Fibroblast of pulmonary artery (primary cell): ENCODE results near the gene PRKCQ.

Source experiments
- DNase-seq: peaks from one replicate; pipeline ENCODE4 v3.0.0-alpha.2; 2010; ENCODE audit warnings: low read depth
- H3K4me3 ChIP-seq: replicated peaks from 2 replicates; pipeline ENCODE4 v1.5.1; 2011; ENCODE audit warnings: low read depth, mild to moderate bottlenecking, control low read depth, low read length, moderate library complexity
- TF ChIP-seq, protein P1 (sequence below): IDR thresholded peaks from 2 replicates; pipeline ENCODE4 v1.5.1; 2011; ENCODE audit warnings: mild to moderate bottlenecking, control low read depth, low read length, inconsistent platforms; ENCODE audit errors: missing control alignments

Gene PRKCQ

DNA sequence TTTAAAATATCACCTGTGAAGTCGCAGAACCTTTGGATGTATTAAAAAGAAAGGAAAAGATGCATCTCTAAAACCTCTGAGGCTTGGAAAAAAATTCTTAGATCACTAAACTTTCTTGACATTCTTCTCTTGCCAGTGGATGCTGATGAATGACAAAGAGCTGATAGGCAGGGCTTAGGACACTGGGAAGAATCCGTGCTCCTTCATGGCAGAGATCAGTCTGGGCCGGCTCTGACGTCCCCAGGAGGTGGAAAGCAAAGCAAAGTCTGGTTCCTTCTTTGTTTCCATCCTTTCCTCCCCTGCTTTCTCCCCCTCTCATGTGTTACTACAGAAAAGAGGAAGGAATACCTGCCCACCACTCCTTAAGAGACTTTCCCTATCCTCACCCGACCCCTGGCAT is 161.9 kb downstream of the PRKCQ start:
- TF ChIP-seq, protein P1, sequence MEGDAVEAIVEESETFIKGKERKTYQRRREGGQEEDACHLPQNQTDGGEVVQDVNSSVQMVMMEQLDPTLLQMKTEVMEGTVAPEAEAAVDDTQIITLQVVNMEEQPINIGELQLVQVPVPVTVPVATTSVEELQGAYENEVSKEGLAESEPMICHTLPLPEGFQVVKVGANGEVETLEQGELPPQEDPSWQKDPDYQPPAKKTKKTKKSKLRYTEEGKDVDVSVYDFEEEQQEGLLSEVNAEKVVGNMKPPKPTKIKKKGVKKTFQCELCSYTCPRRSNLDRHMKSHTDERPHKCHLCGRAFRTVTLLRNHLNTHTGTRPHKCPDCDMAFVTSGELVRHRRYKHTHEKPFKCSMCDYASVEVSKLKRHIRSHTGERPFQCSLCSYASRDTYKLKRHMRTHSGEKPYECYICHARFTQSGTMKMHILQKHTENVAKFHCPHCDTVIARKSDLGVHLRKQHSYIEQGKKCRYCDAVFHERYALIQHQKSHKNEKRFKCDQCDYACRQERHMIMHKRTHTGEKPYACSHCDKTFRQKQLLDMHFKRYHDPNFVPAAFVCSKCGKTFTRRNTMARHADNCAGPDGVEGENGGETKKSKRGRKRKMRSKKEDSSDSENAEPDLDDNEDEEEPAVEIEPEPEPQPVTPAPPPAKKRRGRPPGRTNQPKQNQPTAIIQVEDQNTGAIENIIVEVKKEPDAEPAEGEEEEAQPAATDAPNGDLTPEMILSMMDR: no peak
- no peak overlapping the region for H3K4me3 ChIP-seq
- DNase-seq: no peak

DNA sequence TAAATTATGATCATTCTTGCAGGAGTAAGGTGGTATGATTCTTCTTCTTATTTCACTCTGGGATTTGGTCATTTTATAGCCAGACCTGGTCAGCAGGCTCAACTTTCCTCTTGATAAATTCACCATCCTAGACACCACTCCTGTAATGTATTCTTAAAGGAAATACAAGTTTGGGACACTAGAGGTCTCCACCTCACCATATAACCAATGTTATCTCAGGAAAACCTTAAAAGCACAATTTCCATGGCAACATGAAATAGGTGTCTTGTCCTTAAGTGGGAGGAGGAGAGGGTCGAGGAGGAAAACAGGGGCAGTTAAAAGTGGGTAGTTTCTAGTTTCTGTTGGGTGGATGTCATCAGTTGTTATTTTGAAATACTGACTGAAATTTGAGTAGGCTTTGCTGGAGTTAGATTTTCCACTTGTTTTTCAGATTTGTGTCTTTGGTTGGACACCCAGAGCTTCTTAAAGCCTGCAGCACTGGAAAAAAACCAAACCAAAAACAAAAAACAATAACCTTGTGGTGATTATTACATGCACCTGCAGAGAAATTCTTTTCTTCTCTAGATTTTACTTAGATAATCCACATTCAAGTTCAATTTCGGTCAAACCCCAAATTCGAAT is 163.1 kb downstream of the PRKCQ start:
- peak; percentile 72 for DNase-seq
- H3K4me3 ChIP-seq: no peak overlapping the region
- TF ChIP-seq, protein P1: peak; percentile 70

DNA sequence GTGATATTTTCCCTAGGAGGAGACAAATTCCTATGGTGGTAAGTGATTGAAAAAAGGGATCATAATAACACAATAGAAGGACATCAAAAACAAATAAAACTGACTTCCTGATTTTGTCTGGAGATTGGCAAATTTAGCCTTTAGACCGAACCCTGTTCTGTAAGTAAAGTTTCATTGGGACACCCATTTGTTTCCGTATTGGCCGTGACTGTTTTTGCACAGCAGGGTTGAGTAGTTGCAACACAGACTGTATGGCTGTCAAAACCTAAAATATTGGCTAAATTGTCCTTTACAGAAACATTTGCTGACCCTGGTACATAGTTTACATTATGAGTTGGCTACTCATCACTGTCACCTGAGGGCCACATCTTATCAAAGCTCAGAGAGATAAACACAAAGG is 168.6 kb downstream of the PRKCQ start:
- DNase-seq: no peak
- TF ChIP-seq, protein P1: no peak
- H3K4me3 ChIP-seq: no peak overlapping the region

DNA sequence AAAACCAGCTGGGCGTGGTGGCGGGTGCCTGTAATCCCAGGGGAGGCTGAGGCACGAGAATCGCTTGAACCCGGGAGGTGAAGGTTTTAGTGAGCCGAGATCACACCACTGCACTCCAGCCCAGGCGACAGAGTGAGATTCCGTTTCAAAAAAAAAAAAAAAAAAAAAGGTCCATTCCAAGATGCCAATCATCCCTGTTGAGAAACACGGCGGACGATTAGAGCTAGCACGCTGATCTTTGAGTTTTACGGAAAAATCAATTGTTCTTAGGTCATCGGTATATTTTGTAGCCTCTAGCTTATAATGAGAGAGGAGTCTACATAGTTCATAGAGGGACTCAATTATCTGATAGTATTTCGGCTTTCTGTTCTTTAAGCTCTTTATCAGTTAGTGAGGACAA is 169.2 kb downstream of the PRKCQ start:
- no peak overlapping the region for H3K4me3 ChIP-seq
- TF ChIP-seq, protein P1: no peak
- no peak for DNase-seq

DNA sequence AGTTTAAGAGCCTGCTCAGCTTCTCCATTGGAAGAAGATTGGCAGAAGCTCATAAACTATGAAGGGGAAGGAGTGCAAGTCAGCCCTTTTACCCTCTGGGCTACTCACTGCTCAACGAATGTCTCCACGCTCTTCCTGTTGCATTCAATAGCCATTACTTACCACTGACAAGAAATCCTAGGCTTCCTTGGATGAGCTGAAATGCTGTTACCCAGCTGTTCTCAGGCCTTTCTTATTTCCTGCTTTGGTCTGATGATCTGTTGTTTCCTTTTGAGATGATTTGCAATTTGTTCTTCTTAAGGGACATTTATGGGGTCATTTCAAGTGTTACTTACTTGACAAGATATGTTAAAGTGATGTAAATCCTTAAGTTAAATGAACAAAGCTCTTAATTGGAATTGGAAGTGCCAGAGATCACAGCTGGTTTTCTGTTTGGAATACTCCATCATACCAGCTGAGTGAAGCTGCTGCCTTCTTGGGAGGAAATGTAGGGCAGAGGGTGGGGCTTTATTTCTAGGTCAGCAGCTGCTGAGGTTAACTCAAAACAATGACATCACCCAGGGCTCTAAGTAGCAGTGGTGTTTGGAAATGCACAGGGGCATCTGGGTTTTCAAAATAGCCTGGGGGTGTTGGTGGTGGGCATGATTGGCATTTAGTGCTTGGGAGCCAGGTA is 170.0 kb downstream of the PRKCQ start:
- no peak overlapping the region for H3K4me3 ChIP-seq
- DNase-seq: peak; percentile 64
- TF ChIP-seq, protein P1: no peak

DNA sequence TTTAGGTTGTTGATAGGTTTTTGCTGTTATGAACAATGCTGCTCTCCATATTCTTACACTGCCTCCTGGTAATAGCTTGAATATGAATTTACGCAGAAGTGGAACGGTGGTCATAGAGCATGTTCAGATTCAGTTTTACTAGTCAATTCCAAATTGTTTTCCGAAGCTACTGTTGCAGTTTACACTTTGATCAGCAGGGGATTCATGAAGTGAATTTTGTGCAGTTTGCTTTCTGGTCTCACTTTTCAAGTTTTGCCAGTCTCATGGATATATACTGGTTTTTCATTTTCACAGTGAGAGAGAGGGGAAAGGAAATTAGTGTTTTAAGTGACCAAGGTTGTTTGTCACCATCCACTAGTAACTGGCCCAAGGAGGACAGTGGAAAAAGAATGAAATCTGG is 171.3 kb downstream of the PRKCQ start:
- DNase-seq: no peak
- no peak overlapping the region for H3K4me3 ChIP-seq
- TF ChIP-seq, protein P1: peak; percentile 24
